G401.6 (cell line): ENCODE measurements around the gene ENTPD3.
"Not testable (repeated sequence)": the region's sequence is repeated elsewhere in the genome, so short reads cannot be mapped to it uniquely, and the experiment has no call there.

Experiments
- FAIRE-seq: peaks from 2 replicates; lab custom pipeline; 2012; peaks lifted over from hg19 to GRCh38; lab: Jason Lieb, UNC

Gene ENTPD3

GRCh38 chr3:40407007-40407406 lies 20.0 kb downstream of the ENTPD3 start:
- no peak for FAIRE-seq

GRCh38 chr3:40407611-40408010 lies 20.6 kb downstream of the ENTPD3 start:
- no peak for FAIRE-seq

GRCh38 chr3:40414270-40414669 lies 27.3 kb downstream of the ENTPD3 start:
- FAIRE-seq, result no peak

GRCh38 chr3:40417845-40418543 lies 31.0 kb downstream of the ENTPD3 start:
- FAIRE-seq, result no peak

GRCh38 chr3:40422861-40423260 lies 35.9 kb downstream of the ENTPD3 start:
- FAIRE-seq, result no peak

GRCh38 chr3:40427045-40427669 lies 40.2 kb downstream of the ENTPD3 start:
- FAIRE-seq, result no peak

GRCh38 chr3:40432793-40433192 lies 45.8 kb downstream of the ENTPD3 start:
- no peak for FAIRE-seq

- FAIRE-seq, result no peak
Observed at GRCh38 chr3:40437889-40438288, 50.9 kb downstream of the ENTPD3 start.

- no peak for FAIRE-seq
Observed at GRCh38 chr3:40445062-40445461, 58.1 kb downstream of the ENTPD3 start.

- no peak for FAIRE-seq
Observed at GRCh38 chr3:40445880-40446279, 58.9 kb downstream of the ENTPD3 start.

GRCh38 chr3:40450438-40450837 lies 63.5 kb downstream of the ENTPD3 start:
- no peak for FAIRE-seq

GRCh38 chr3:40451551-40451950 lies 64.6 kb downstream of the ENTPD3 start:
- FAIRE-seq, result no peak

- FAIRE-seq, result no peak
Observed at GRCh38 chr3:40452057-40452456, 65.1 kb downstream of the ENTPD3 start.

- no peak for FAIRE-seq
Observed at GRCh38 chr3:40452562-40452875, 65.5 kb downstream of the ENTPD3 start.

- FAIRE-seq, result peak; percentile 99
Observed at GRCh38 chr3:40452876-40453730, 66.1 kb downstream of the ENTPD3 start.

- FAIRE-seq, result no peak
Observed at GRCh38 chr3:40453933-40454332, 66.9 kb downstream of the ENTPD3 start.

GRCh38 chr3:40455328-40455727 lies 68.3 kb downstream of the ENTPD3 start:
- FAIRE-seq, result no peak

GRCh38 chr3:40456279-40456939 lies 69.4 kb downstream of the ENTPD3 start:
- FAIRE-seq, result no peak

- peak; percentile 83 for FAIRE-seq
Observed at GRCh38 chr3:40456940-40457823, 70.2 kb downstream of the ENTPD3 start, which contains the start of gene RPL14. Gene RPL14 (plus strand): TSS chr3:40457339. CDS start chr3:40457472, 133 bp downstream.

GRCh38 chr3:40458473-40458872 lies 71.5 kb downstream of the ENTPD3 start:
- no peak for FAIRE-seq

- FAIRE-seq, result not testable (repeated sequence)
Observed at GRCh38 chr3:40460481-40460880, 73.5 kb downstream of the ENTPD3 start.

- FAIRE-seq, result no peak
Observed at GRCh38 chr3:40461161-40461560, 74.2 kb downstream of the ENTPD3 start.
